K562 (cell line): ENCODE results near the gene CREB5. TPM values are rescaled to one million over a fixed set of nuclear protein-coding genes. Genes with fewer than 3 reads are reported as not detected.

ENCODE experiments used
- ATAC-seq: fragments of 200-7000 bp; cut with Tn5 transposase; 3 replicates; pipeline ENCODE4 v1.9.1; 2020; ENCODE audit warnings: moderate library complexity
- BruUV-seq: library from RNA; stranded (reverse); fragments of 400-500 nt; replicated peaks from 2 replicates; lab custom pipeline; 2021; lab: Mats Ljungman, UMichigan
- CTCF ChIA-PET: fragments of 300-600 bp; formaldehyde crosslinking; extraction: SDS; loops from one replicate; lab custom pipeline; 2021; ENCODE audit warnings: low intra/inter-chr PET ratio; lab: Yijun Ruan, JAX
- POLR2A ChIA-PET: fragments of 300-600, 350-650 bp; sonication (Branson Sonifier 250); formaldehyde crosslinking; extraction: SDS; loops from one replicate; lab custom pipeline; 2021; ENCODE audit warnings: antibody characterized with exemption, inconsistent platforms; lab: Yijun Ruan, JAX
- DNase-seq, 4 experiments: peaks; one replicate each; pipeline versions ENCODE4 v3.0.0 to v3.0.0-alpha.2; 2011 to 2018; ENCODE audit warnings: low spot score in 3 of 4, mixed read lengths in 3 of 4; ENCODE audit errors: extremely low read depth in 1 of 4
- FAIRE-seq: peaks from 2 replicates; lab custom pipeline; 2011; peaks lifted over from hg19 to GRCh38; lab: Jason Lieb, UNC
- H2AFZ ChIP-seq: 2 replicates; pipeline ENCODE4 v1.6.0; 2011; ENCODE audit warnings: low read depth, low read length, control low read depth, inconsistent platforms
- H3K27ac ChIP-seq: fragments of 200-600 bp; 3 replicates; pipeline ENCODE4 v1.8.0; 2011; ENCODE audit warnings: low read depth, mild to moderate bottlenecking, control low read depth, inconsistent platforms, low read length, moderate library complexity, mixed read lengths; ENCODE audit errors: extremely low read depth
- H3K27me3 ChIP-seq, 2 experiments: fragments of 300-600 bp in 1 of 2; 2 replicates in 1 of 2; 3 replicates in 1 of 2; pipeline versions ENCODE4 v1.6.0 to v1.8.0; 2011; ENCODE audit warnings: inconsistent platforms in 2 of 2, low read length in 2 of 2, mild to moderate bottlenecking in 1 of 2, mixed read lengths in 1 of 2, moderate library complexity in 1 of 2; ENCODE audit not compliant: control insufficient read depth in 2 of 2, insufficient read depth in 2 of 2
- H3K36me3 ChIP-seq: fragments of 300-600 bp; 3 replicates; pipeline ENCODE4 v1.8.0; 2011; ENCODE audit warnings: mild to moderate bottlenecking, low read length, inconsistent platforms; ENCODE audit not compliant: control insufficient read depth, insufficient read depth
- H3K4me1 ChIP-seq, 2 experiments: fragments of 200-600 bp in 1 of 2; replicated peaks in 1 of 2; 2 replicates in 1 of 2; 3 replicates in 1 of 2; pipeline versions ENCODE4 v1.5.1 to v1.8.0; 2011; ENCODE audit warnings: inconsistent platforms in 2 of 2, low read length in 2 of 2, mild to moderate bottlenecking in 1 of 2, mixed read lengths in 1 of 2, moderate library complexity in 1 of 2; ENCODE audit not compliant: control insufficient read depth in 2 of 2, insufficient read depth in 2 of 2
- H3K4me2 ChIP-seq: 2 replicates; pipeline ENCODE4 v1.6.1; 2011; ENCODE audit warnings: low read length, control low read depth, inconsistent platforms, mixed read lengths; ENCODE audit not compliant: insufficient read depth
- H3K4me3 ChIP-seq: fragments of 200-600 bp; sonication (generic), shearing (Covaris generic); 2 replicates; pipeline ENCODE4 v1.5.1; 2016; ENCODE audit warnings: control low read depth, inconsistent platforms
- H3K79me2 ChIP-seq: fragments of 200-600 bp; 3 replicates; pipeline ENCODE4 v1.8.0; 2011; ENCODE audit warnings: low read length, inconsistent platforms; ENCODE audit not compliant: control insufficient read depth, insufficient read depth
- H3K9ac ChIP-seq, 2 experiments: 2 replicates each; pipeline versions ENCODE4 v1.6.0 to v1.6.1; 2011; ENCODE audit warnings: low read depth in 2 of 2, low read length in 2 of 2, control low read depth in 1 of 2, inconsistent platforms in 1 of 2, mild to moderate bottlenecking in 1 of 2, mixed read lengths in 1 of 2; ENCODE audit not compliant: insufficient read depth in 1 of 2
- H3K9me1 ChIP-seq: one replicate; pipeline ENCODE4 v1.6.0; 2011; ENCODE audit warnings: inconsistent platforms, mild to moderate bottlenecking, low read length, moderate library complexity; ENCODE audit not compliant: control insufficient read depth, insufficient read depth
- H3K9me3 ChIP-seq: replicated peaks from 2 replicates; pipeline ENCODE4 v1.5.1; 2011; ENCODE audit warnings: low read depth, low read length, inconsistent platforms; ENCODE audit not compliant: control insufficient read depth, insufficient read depth
- H4K20me1 ChIP-seq: replicated peaks from 2 replicates; pipeline ENCODE4 v1.6.1; 2011; ENCODE audit warnings: low read length, inconsistent platforms, mixed read lengths; ENCODE audit not compliant: control insufficient read depth, insufficient read depth
- BRF1 ChIP-seq: IDR thresholded peaks from 3 replicates; pipeline ENCODE4 v1.6.1; 2011; ENCODE audit warnings: borderline replicate concordance, mild to moderate bottlenecking; ENCODE audit not compliant: insufficient read length; ENCODE audit errors: extremely low read depth
- COPS2 ChIP-seq: fragments of 450-650 bp; conservative IDR thresholded peaks from 2 replicates; pipeline ENCODE4 v1.6.1; 2016; ENCODE audit warnings: mild to moderate bottlenecking, moderate library complexity
- XRCC5 ChIP-seq: fragments of 200-400 bp; formaldehyde crosslinking; IDR thresholded peaks from 2 replicates; pipeline ENCODE4 v1.6.1; 2017; ENCODE audit warnings: low read depth, mild to moderate bottlenecking, low read length
- YBX1 ChIP-seq: fragments of 450-650 bp; IDR thresholded peaks from 2 replicates; pipeline ENCODE4 v1.7.1; 2016; ENCODE audit warnings: mild to moderate bottlenecking
- ZNF263 ChIP-seq: sonication (generic); formaldehyde crosslinking; IDR thresholded peaks from 2 replicates; pipeline ENCODE4 v1.8.0; 2022; ENCODE audit warnings: mild to moderate bottlenecking, missing genetic modification reagents, borderline replicate concordance
- WGBS: fragments of 100-300 bp; shearing (Covaris generic); methylation state at CpG from one replicate; pipeline ENCODE4 v1.1.6; 2016; ENCODE audit warnings: low coverage, mixed read lengths; ENCODE audit not compliant: insufficient coverage; ENCODE audit errors: missing lambda C conversion rate; 5-methylcytosine and 5-hydroxymethylcytosine counted together
- in situ Hi-C: fragments of 300-500 bp; cut with MboI; formaldehyde crosslinking; loops from 4 replicates; pipeline ENCODE4 v1.15.0; 2018; ENCODE audit warnings: inconsistent platforms, mixed read lengths
- intact Hi-C: fragments of 100-400 bp; cut with micrococcal nuclease; formaldehyde crosslinking; loops from 2 replicates; pipeline ENCODE4 v1.14.2; 2022
- polyA plus RNA-seq, 8 experiments: library from polyadenylated mRNA; depleted of rRNA in 4 of 8; stranded (reverse) in 5 of 8; unstranded in 3 of 8; fragments of >200 nt; fragmentation: Nextera tagmentation in 2 of 8; fragmentation: Illumina TruSeq in 1 of 8; extraction: Ambion mirVana in 2 of 8; extraction: Trizol in 1 of 8; gene quantifications; 2 replicates each; pipeline versions ENCODE4 v1.2.1 to v1.2.3, GENCODE V29; 2011 to 2014; ENCODE audit warnings: inconsistent platforms in 1 of 8, missing spikeins in 1 of 8
- total RNA-seq, 7 experiments: library from RNA; depleted of rRNA in 6 of 7; stranded (reverse); fragments of >200 nt in 6 of 7; fragmentation: Illumina TruSeq in 2 of 7; extraction: Trizol in 2 of 7; gene quantifications; 2 replicates each; pipeline versions ENCODE4 v1.2.1 to v1.2.3, GENCODE V29; 2011 to 2021; ENCODE audit warnings: low replicate concordance in 1 of 7
- TF ChIP-seq, protein P1 (sequence below), 2 experiments: fragments of 450-650 bp; conservative IDR thresholded peaks; 2 replicates each; pipeline ENCODE4 v1.6.1; 2017; ENCODE audit warnings: mild to moderate bottlenecking in 2 of 2, moderate library complexity in 2 of 2
- TF ChIP-seq, protein P2 (sequence below): fragments of 450-650 bp; IDR thresholded peaks from 2 replicates; pipeline ENCODE4 v1.6.1; 2017; ENCODE audit warnings: antibody characterized with exemption
- TF ChIP-seq, protein P3 (sequence below), 2 experiments: fragments of 450-650 bp in 1 of 2; sonication (generic) in 1 of 2; formaldehyde crosslinking in 1 of 2; IDR thresholded peaks in 1 of 2; conservative IDR thresholded peaks in 1 of 2; 2 replicates each; pipeline versions ENCODE4 v1.6.1 to v1.8.1; 2016 to 2023; ENCODE audit warnings: mild to moderate bottlenecking in 2 of 2, moderate library complexity in 2 of 2, inconsistent platforms in 1 of 2, missing genetic modification reagents in 1 of 2
- TF ChIP-seq, protein P4 (sequence below): fragments of 200-800 bp; sonication (Bioruptor generic); IDR thresholded peaks from 2 replicates; pipeline ENCODE4 v1.6.1; 2017; ENCODE audit warnings: missing genetic modification characterization, missing compliant biosample characterization
- TF ChIP-seq, protein P5 (sequence below): fragments of 450-650 bp; IDR thresholded peaks from 2 replicates; pipeline ENCODE4 v1.6.1; 2016; ENCODE audit warnings: antibody characterized with exemption

Gene CREB5
- total and polyA plus RNA-seq, 9 of the 15 experiments (the other 6 are each of a cell fraction or from before 2014, with no cell fraction given), result 0.33 to 6.4 (median 1.8) TPM

DNA sequence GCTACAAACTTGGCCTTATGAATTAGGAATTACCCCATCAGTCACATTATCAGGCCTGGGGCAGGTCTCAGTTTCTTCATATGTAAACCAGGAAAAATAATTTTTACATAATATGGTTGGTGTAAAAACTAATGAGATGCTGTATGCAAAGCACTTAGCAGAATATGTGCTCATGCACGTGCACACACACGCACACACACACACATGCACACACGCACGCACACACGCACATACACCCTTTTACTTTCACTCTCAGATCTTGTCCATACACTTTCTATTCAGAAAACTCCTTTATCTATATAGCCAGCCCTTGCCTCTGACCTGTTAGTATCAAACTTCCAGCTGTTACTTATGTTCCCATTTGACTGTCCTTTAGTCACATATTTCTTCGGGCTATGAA, 92.7 kb downstream of the CREB5 start (continued):
- TF ChIP-seq, protein P1, sequence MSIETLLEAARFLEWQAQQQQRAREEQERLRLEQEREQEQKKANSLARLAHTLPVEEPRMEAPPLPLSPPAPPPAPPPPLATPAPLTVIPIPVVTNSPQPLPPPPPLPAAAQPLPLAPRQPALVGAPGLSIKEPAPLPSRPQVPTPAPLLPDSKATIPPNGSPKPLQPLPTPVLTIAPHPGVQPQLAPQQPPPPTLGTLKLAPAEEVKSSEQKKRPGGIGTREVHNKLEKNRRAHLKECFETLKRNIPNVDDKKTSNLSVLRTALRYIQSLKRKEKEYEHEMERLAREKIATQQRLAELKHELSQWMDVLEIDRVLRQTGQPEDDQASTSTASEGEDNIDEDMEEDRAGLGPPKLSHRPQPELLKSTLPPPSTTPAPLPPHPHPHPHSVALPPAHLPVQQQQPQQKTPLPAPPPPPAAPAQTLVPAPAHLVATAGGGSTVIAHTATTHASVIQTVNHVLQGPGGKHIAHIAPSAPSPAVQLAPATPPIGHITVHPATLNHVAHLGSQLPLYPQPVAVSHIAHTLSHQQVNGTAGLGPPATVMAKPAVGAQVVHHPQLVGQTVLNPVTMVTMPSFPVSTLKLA (conservative IDR thresholded peaks at IDR 0.05), result no peak
- TF ChIP-seq BRF1, result no peak

DNA sequence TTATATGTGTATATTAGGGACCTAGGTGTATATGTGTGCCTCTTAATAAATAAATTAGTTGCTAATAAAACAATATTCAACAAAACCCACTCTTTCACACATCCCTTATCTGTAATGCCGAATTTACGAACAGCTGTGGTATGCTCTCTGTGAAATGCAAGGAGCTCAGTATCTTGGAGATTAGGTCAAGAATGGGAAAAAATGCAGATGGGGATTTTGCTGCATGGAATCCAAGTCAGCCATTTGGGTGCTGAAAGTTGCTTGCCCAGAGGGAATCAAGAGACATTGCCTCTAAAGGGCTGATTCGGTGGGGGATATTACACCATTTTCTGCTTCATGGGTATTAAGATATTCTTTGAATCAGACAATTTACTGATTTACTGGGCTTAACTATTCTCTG, 93.5 kb downstream of the CREB5 start:
- intact Hi-C loops, result no loop called here
- POLR2A ChIA-PET, result interaction anchor here (0.6 to 0.7 kb wide), 2 partner anchors 9 to 165 kb away, joined by 3 to 4 read pairs; no protein-coding TSS in a partner anchor
- no peak for TF ChIP-seq ZNF263
- TF ChIP-seq, protein P2, sequence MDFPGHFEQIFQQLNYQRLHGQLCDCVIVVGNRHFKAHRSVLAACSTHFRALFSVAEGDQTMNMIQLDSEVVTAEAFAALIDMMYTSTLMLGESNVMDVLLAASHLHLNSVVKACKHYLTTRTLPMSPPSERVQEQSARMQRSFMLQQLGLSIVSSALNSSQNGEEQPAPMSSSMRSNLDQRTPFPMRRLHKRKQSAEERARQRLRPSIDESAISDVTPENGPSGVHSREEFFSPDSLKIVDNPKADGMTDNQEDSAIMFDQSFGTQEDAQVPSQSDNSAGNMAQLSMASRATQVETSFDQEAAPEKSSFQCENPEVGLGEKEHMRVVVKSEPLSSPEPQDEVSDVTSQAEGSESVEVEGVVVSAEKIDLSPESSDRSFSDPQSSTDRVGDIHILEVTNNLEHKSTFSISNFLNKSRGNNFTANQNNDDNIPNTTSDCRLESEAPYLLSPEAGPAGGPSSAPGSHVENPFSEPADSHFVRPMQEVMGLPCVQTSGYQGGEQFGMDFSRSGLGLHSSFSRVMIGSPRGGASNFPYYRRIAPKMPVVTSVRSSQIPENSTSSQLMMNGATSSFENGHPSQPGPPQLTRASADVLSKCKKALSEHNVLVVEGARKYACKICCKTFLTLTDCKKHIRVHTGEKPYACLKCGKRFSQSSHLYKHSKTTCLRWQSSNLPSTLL, result no peak
- TF ChIP-seq, protein P3, sequence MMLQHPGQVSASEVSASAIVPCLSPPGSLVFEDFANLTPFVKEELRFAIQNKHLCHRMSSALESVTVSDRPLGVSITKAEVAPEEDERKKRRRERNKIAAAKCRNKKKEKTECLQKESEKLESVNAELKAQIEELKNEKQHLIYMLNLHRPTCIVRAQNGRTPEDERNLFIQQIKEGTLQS (IDR thresholded peaks at IDR 0.05), result no peak
- TF ChIP-seq, protein P3 (CRISPR knock-in tag; conservative IDR thresholded peaks at IDR 0.05), result no peak
- TF ChIP-seq, protein P4, sequence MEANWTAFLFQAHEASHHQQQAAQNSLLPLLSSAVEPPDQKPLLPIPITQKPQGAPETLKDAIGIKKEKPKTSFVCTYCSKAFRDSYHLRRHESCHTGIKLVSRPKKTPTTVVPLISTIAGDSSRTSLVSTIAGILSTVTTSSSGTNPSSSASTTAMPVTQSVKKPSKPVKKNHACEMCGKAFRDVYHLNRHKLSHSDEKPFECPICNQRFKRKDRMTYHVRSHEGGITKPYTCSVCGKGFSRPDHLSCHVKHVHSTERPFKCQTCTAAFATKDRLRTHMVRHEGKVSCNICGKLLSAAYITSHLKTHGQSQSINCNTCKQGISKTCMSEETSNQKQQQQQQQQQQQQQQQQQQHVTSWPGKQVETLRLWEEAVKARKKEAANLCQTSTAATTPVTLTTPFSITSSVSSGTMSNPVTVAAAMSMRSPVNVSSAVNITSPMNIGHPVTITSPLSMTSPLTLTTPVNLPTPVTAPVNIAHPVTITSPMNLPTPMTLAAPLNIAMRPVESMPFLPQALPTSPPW (CRISPR knock-in tag), result no peak
- TF ChIP-seq, protein P5, sequence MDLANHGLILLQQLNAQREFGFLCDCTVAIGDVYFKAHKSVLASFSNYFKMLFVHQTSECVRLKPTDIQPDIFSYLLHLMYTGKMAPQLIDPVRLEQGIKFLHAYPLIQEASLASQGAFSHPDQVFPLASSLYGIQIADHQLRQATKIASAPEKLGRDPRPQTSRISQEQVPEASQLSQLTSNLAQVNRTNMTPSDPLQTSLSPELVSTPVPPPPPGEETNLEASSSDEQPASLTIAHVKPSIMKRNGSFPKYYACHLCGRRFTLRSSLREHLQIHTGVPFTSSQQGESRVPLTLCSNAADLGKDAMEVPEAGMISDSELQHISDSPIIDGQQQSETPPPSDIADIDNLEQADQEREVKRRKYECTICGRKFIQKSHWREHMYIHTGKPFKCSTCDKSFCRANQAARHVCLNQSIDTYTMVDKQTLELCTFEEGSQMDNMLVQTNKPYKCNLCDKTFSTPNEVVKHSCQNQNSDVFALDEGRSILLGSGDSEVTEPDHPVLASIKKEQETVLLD, result no peak
- no peak for TF ChIP-seq YBX1
- TF ChIP-seq COPS2, result no peak
- no peak for TF ChIP-seq XRCC5

More for the DNA sequence above, 93.5 kb downstream of the CREB5 start:
- in situ Hi-C loops, result no loop called here
- FAIRE-seq (no peak), DNase-seq (no peak), ATAC-seq (no peak)
- H3K9me3 ChIP-seq, result no peaks in the 10 kb centered on the region
- CTCF ChIA-PET, result no interaction called here
- BruUV-seq, result no TSS peak
- H4K20me1 ChIP-seq, result no peaks in the 10 kb centered on the region
- H3K9ac ChIP-seq, result no peak overlapping the region
- H2AFZ ChIP-seq, result no peak overlapping the region
- WGBS, result 0% methylated on average over 3 of the region's 3 CpGs
- H3K36me3 ChIP-seq, result no peaks in the 10 kb centered on the region
- H3K27me3 ChIP-seq, result peaks cover 0 to 4% of the 10 kb centered on the region in 2 experiments; a peak in 2 of 5 replicates
- no peaks in the 10 kb centered on the region for H3K79me2 ChIP-seq
- H3K4me2 ChIP-seq, result no peak overlapping the region
- no peak overlapping the region for H3K27ac ChIP-seq
- no peaks in the 10 kb centered on the region for H3K9me1 ChIP-seq
- H3K4me3 ChIP-seq, result no peak overlapping the region
- no peaks in the 10 kb centered on the region for H3K4me1 ChIP-seq
